WTC11 (cell line): ENCODE data around the gene ROBO4.

Experiments
- CTCF ChIP-seq: fragments of 200-600 bp; IDR thresholded peaks from 2 replicates; pipeline ENCODE4 v1.8.0; 2022; ENCODE audit warnings: antibody characterized with exemption
- ESRRA ChIP-seq: sonication (generic); formaldehyde crosslinking; IDR thresholded peaks from 2 replicates; pipeline ENCODE4 v1.8.1; 2022; ENCODE audit warnings: mild to moderate bottlenecking, missing genetic modification reagents, borderline replicate concordance
- FOXJ3 ChIP-seq: sonication (generic); formaldehyde crosslinking; IDR thresholded peaks from 2 replicates; pipeline ENCODE4 v1.9.0; 2021; ENCODE audit warnings: missing genetic modification reagents, mild to moderate bottlenecking, borderline replicate concordance
- FOXK1 ChIP-seq: sonication (generic); formaldehyde crosslinking; IDR thresholded peaks from 2 replicates; pipeline ENCODE4 v1.8.0; 2022; ENCODE audit warnings: mild to moderate bottlenecking, moderate library complexity, missing genetic modification reagents
- FOXP4 ChIP-seq: sonication (generic); formaldehyde crosslinking; IDR thresholded peaks from 2 replicates; pipeline ENCODE4 v1.8.0; 2022; ENCODE audit warnings: mild to moderate bottlenecking, missing genetic modification reagents
- JUN ChIP-seq: sonication (generic); formaldehyde crosslinking; IDR thresholded peaks from 2 replicates; pipeline ENCODE4 v1.8.0; 2023; ENCODE audit warnings: mild to moderate bottlenecking, missing genetic modification reagents
- NR2C2 ChIP-seq: sonication (generic); formaldehyde crosslinking; IDR thresholded peaks from 2 replicates; pipeline ENCODE4 v1.8.0; 2022; ENCODE audit warnings: mild to moderate bottlenecking, missing genetic modification reagents
- TEAD4 ChIP-seq: sonication (generic); formaldehyde crosslinking; IDR thresholded peaks from 2 replicates; pipeline ENCODE4 v1.8.0; 2022; ENCODE audit warnings: mild to moderate bottlenecking, missing genetic modification reagents
- ZNF121 ChIP-seq: sonication (generic); formaldehyde crosslinking; IDR thresholded peaks from 2 replicates; pipeline ENCODE4 v1.8.0; 2023; ENCODE audit warnings: missing genetic modification reagents
- ZNF317 ChIP-seq: sonication (generic); formaldehyde crosslinking; IDR thresholded peaks from 2 replicates; pipeline ENCODE4 v1.8.1; 2023; ENCODE audit warnings: low read depth, mild to moderate bottlenecking, moderate library complexity, missing genetic modification reagents, borderline replicate concordance
- TF ChIP-seq, protein P1 (sequence below): sonication (generic); formaldehyde crosslinking; conservative IDR thresholded peaks from 2 replicates; pipeline ENCODE4 v1.8.1; 2023; ENCODE audit warnings: mild to moderate bottlenecking, low read depth, missing genetic modification reagents, moderate library complexity
- TF ChIP-seq, protein P2 (sequence below): sonication (generic); formaldehyde crosslinking; IDR thresholded peaks from 2 replicates; pipeline ENCODE4 v1.8.1; 2023; ENCODE audit warnings: mild to moderate bottlenecking, missing genetic modification reagents, moderate library complexity

DNA sequence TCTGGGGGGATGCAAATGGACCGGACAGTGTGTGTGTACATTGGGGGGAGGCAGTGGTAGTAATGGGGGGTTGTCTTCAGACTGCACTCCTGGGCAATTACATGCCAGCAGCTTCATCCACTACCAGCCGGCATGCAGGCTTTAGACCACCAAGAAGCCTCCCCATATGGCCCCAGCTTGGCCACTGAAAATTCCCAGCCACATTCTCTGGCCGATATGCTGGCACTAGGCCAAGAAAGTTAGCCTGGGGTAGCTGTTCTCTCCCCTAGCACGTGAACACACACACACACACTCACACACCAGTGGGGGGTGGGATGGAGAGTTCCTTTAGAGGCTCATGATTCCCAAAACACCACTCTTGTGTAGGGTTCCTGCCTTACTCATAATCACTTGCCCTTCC lies 36.0 kb downstream of the ROBO4 start:
- no peak for TF ChIP-seq CTCF
- TF ChIP-seq FOXJ3 (CRISPR knock-in tag), result no peak
- TF ChIP-seq, protein P1, sequence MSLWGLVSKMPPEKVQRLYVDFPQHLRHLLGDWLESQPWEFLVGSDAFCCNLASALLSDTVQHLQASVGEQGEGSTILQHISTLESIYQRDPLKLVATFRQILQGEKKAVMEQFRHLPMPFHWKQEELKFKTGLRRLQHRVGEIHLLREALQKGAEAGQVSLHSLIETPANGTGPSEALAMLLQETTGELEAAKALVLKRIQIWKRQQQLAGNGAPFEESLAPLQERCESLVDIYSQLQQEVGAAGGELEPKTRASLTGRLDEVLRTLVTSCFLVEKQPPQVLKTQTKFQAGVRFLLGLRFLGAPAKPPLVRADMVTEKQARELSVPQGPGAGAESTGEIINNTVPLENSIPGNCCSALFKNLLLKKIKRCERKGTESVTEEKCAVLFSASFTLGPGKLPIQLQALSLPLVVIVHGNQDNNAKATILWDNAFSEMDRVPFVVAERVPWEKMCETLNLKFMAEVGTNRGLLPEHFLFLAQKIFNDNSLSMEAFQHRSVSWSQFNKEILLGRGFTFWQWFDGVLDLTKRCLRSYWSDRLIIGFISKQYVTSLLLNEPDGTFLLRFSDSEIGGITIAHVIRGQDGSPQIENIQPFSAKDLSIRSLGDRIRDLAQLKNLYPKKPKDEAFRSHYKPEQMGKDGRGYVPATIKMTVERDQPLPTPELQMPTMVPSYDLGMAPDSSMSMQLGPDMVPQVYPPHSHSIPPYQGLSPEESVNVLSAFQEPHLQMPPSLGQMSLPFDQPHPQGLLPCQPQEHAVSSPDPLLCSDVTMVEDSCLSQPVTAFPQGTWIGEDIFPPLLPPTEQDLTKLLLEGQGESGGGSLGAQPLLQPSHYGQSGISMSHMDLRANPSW, result no peak
- no peak for TF ChIP-seq FOXK1 (CRISPR knock-in tag)
- TF ChIP-seq FOXP4, result no peak
- TF ChIP-seq, protein P2, sequence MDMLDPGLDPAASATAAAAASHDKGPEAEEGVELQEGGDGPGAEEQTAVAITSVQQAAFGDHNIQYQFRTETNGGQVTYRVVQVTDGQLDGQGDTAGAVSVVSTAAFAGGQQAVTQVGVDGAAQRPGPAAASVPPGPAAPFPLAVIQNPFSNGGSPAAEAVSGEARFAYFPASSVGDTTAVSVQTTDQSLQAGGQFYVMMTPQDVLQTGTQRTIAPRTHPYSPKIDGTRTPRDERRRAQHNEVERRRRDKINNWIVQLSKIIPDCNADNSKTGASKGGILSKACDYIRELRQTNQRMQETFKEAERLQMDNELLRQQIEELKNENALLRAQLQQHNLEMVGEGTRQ (CRISPR knock-in tag), result no peak
- TF ChIP-seq JUN (CRISPR knock-in tag), result no peak
- TF ChIP-seq NR2C2 (CRISPR knock-in tag), result no peak
- no peak for TF ChIP-seq ZNF121
- no peak for TF ChIP-seq ESRRA (CRISPR knock-in tag)
- no peak for TF ChIP-seq TEAD4 (CRISPR knock-in tag)
- no peak for TF ChIP-seq ZNF317 (CRISPR knock-in tag)
